Cardiac fibroblast (primary cell): ENCODE data around the gene IRF2BPL.

Source experiments
- DNase-seq, 2 donors: peaks; one replicate each; pipeline versions ENCODE4 v3.0.0 to v3.0.0-alpha.2; 2010; ENCODE audit warnings: low read depth in 2 of 2
- H3K4me3 ChIP-seq, 2 donors: replicated peaks in 1 of 2; 1 replicate in 1 of 2; 2 replicates in 1 of 2; pipeline ENCODE4 v1.5.1; 2011; ENCODE audit warnings: low read depth in 2 of 2, low read length in 2 of 2, mild to moderate bottlenecking in 2 of 2, moderate library complexity in 1 of 2
- CTCF ChIP-seq: IDR thresholded peaks from one replicate; pipeline ENCODE4 v1.5.1; 2011; ENCODE audit warnings: low read depth, mild to moderate bottlenecking, low read length, inconsistent platforms

The IRF2BPL gene

GRCh38 chr14:77027538-77028383 is 747 bp downstream of the IRF2BPL start:
- peak overlapping the region; percentile 80 to 82 for H3K4me3 ChIP-seq
- peak; percentile 69 to 86 for DNase-seq
- TF ChIP-seq CTCF, result peak; percentile 6

- TF ChIP-seq CTCF, result no peak
- DNase-seq, result peak; percentile 63 to 72
- H3K4me3 ChIP-seq, result peak overlapping the region; percentile 80 to 82
These were observed 1.5 kb downstream of the IRF2BPL start for GRCh38 chr14:77026930-77027537.

- TF ChIP-seq CTCF, result no peak
- peak overlapping the region; percentile 80 to 82 for H3K4me3 ChIP-seq
- DNase-seq, result peak; percentile 62 to 68
These were observed 2.2 kb downstream of the IRF2BPL start for GRCh38 chr14:77026166-77026929.

- DNase-seq, result peak in 1 of 2 donors; percentile 28
- peak overlapping the region; percentile 80 to 82 for H3K4me3 ChIP-seq
- no peak for TF ChIP-seq CTCF
These were observed 2.8 kb downstream of the IRF2BPL start for GRCh38 chr14:77025744-77026165.

- H3K4me3 ChIP-seq, result peak overlapping the region; percentile 80 to 82
- peak; percentile 34 to 63 for DNase-seq
- TF ChIP-seq CTCF, result no peak
These were observed 4.3 kb downstream of the IRF2BPL start for GRCh38 chr14:77024171-77024691.
